H1 (cell line): Measurements from ENCODE around the gene PRSS53. TPM values are rescaled to one million over a fixed set of nuclear protein-coding genes. Genes with fewer than 3 reads are reported as not detected.

Experiments used
- CTCF ChIA-PET: fragments of 300-600 bp; sonication (Branson Sonifier 250); formaldehyde crosslinking; loops from one replicate; lab custom pipeline; 2021; ENCODE audit not compliant: partially characterized antibody; lab: Charles Lee
- POLR2A ChIA-PET: fragments of 300-600 bp; sonication (Branson Sonifier 250); formaldehyde crosslinking; loops from one replicate; lab custom pipeline; 2021; ENCODE audit warnings: inconsistent platforms; ENCODE audit not compliant: partially characterized antibody; lab: Charles Lee
- DNase-seq, 2 experiments: peaks; one replicate each; pipeline versions ENCODE4 v3.0.0 to v3.0.0-alpha.2; 2010 to 2022; ENCODE audit warnings: low spot score in 2 of 2, low read depth in 1 of 2, mixed read lengths in 1 of 2
- FAIRE-seq: peaks from 2 replicates; lab custom pipeline; 2011; peaks lifted over from hg19 to GRCh38; lab: Jason Lieb, UNC
- H2AFZ ChIP-seq: 2 replicates; pipeline ENCODE4 v1.8.1; 2012; ENCODE audit warnings: low read length, inconsistent platforms
- H2AK5ac ChIP-seq: 2 replicates; pipeline ENCODE4 v1.6.1; 2013; ENCODE audit warnings: low read depth, low read length
- H2BK120ac ChIP-seq: replicated peaks from 2 replicates; pipeline ENCODE3; 2013; ENCODE audit warnings: low read depth, low read length, inconsistent platforms
- H2BK12ac ChIP-seq: 2 replicates; pipeline ENCODE4 v1.6.1; 2013; ENCODE audit warnings: low read depth, low read length
- H2BK15ac ChIP-seq: 2 replicates; pipeline ENCODE4 v1.6.1; 2013; ENCODE audit warnings: low read length
- H2BK20ac ChIP-seq: 2 replicates; pipeline ENCODE4 v1.6.1; 2013; ENCODE audit warnings: low read length
- H2BK5ac ChIP-seq: 2 replicates; pipeline ENCODE4 v1.6.1; 2013; ENCODE audit warnings: low read depth, low read length
- H3K14ac ChIP-seq: 2 replicates; pipeline ENCODE4 v1.6.1; 2013; ENCODE audit warnings: inconsistent platforms; ENCODE audit not compliant: insufficient read length
- H3K18ac ChIP-seq: 2 replicates; pipeline ENCODE4 v1.6.1; 2013; ENCODE audit warnings: low read length; ENCODE audit errors: extremely low read depth
- H3K23ac ChIP-seq: 2 replicates; pipeline ENCODE4 v1.6.1; 2013; ENCODE audit warnings: inconsistent platforms; ENCODE audit not compliant: insufficient read length
- H3K23me2 ChIP-seq: 2 replicates; pipeline ENCODE4 v1.6.1; 2013; ENCODE audit warnings: low read depth, low read length
- H3K27ac ChIP-seq: 2 replicates; pipeline ENCODE4 v1.6.1; 2011; ENCODE audit warnings: low read depth, low read length, inconsistent platforms
- H3K27me3 ChIP-seq, 4 experiments: replicated peaks in 1 of 4; 1 replicate in 1 of 4; 2 replicates in 3 of 4; pipeline versions ENCODE4 v1.6.1 to v1.8.1; 2011 to 2013; ENCODE audit warnings: low read length in 3 of 4, mild to moderate bottlenecking in 3 of 4, inconsistent platforms in 2 of 4, mixed read lengths in 2 of 4, moderate library complexity in 1 of 4; ENCODE audit not compliant: control insufficient read depth in 3 of 4, insufficient read depth in 3 of 4; ENCODE audit errors: extremely low read depth in 1 of 4
- H3K36me3 ChIP-seq, 4 experiments: 2 replicates each; pipeline versions ENCODE4 v1.6.1 to v1.8.1; 2011 to 2013; ENCODE audit warnings: mild to moderate bottlenecking in 4 of 4, low read length in 3 of 4, moderate library complexity in 2 of 4, control low read depth in 1 of 4, inconsistent platforms in 1 of 4; ENCODE audit not compliant: insufficient read depth in 4 of 4, control insufficient read depth in 2 of 4
- H3K4ac ChIP-seq: replicated peaks from 2 replicates; pipeline ENCODE3; 2013; ENCODE audit warnings: low read length, low read depth, mixed read lengths, inconsistent platforms; ENCODE audit not compliant: insufficient read length
- H3K4me1 ChIP-seq, 4 experiments: replicated peaks in 1 of 4; 1 replicate in 1 of 4; 2 replicates in 3 of 4; pipeline versions ENCODE4 v1.6.1 to v1.8.1; 2011 to 2013; ENCODE audit warnings: low read length in 3 of 4, inconsistent platforms in 2 of 4, mixed read lengths in 1 of 4; ENCODE audit not compliant: insufficient read depth in 4 of 4, control insufficient read depth in 3 of 4
- H3K4me2 ChIP-seq, 2 experiments: 2 replicates each; pipeline versions ENCODE4 v1.6.1 to v1.8.1; 2011 to 2013; ENCODE audit warnings: low read depth in 2 of 2, low read length in 2 of 2, control low read depth in 1 of 2, inconsistent platforms in 1 of 2, mild to moderate bottlenecking in 1 of 2; ENCODE audit not compliant: insufficient read depth in 1 of 2
- H3K4me3 ChIP-seq, 4 experiments: fragments of 200-600, 300-600 bp in 1 of 4; sonication (generic), shearing (Covaris generic), sonication (Bioruptor Twin) in 1 of 4; 2 replicates each; pipeline versions ENCODE4 v1.5.1 to v1.8.1; 2011 to 2016; ENCODE audit warnings: low read length in 4 of 4, low read depth in 3 of 4, control low read depth in 2 of 4, inconsistent platforms in 2 of 4, mild to moderate bottlenecking in 2 of 4, mixed read lengths in 1 of 4, moderate library complexity in 1 of 4; ENCODE audit not compliant: insufficient read depth in 2 of 4; ENCODE audit errors: extremely low read depth in 1 of 4
- H3K56ac ChIP-seq: replicated peaks from 2 replicates; pipeline ENCODE3; 2013; ENCODE audit warnings: low read depth, mild to moderate bottlenecking, mixed read lengths, low read length, inconsistent platforms; ENCODE audit not compliant: insufficient read length
- H3K79me1 ChIP-seq: 2 replicates; pipeline ENCODE4 v1.6.1; 2013; ENCODE audit warnings: low read depth, low read length, control low read depth
- H3K79me2 ChIP-seq, 2 experiments: 2 replicates each; pipeline versions ENCODE4 v1.6.1 to v1.8.1; 2012 to 2013; ENCODE audit warnings: low read length in 2 of 2, mild to moderate bottlenecking in 2 of 2, inconsistent platforms in 1 of 2; ENCODE audit not compliant: insufficient read depth in 2 of 2, control insufficient read depth in 1 of 2
- H3K9ac ChIP-seq, 4 experiments: replicated peaks in 1 of 4; 1 replicate in 1 of 4; 2 replicates in 3 of 4; pipeline versions ENCODE4 v1.6.1 to v1.8.1; 2011 to 2013; ENCODE audit warnings: low read depth in 3 of 4, low read length in 3 of 4, control low read depth in 2 of 4, mild to moderate bottlenecking in 2 of 4, moderate library complexity in 2 of 4, inconsistent platforms in 1 of 4; ENCODE audit errors: extremely low read depth in 1 of 4
- H3K9me3 ChIP-seq, 2 experiments: 2 replicates each; pipeline versions ENCODE4 v1.6.1 to v1.8.1; 2012 to 2013; ENCODE audit warnings: mild to moderate bottlenecking in 2 of 2, moderate library complexity in 2 of 2, control low read depth in 1 of 2, inconsistent platforms in 1 of 2, low read depth in 1 of 2, low read length in 1 of 2, mixed read lengths in 1 of 2; ENCODE audit not compliant: insufficient read depth in 2 of 2
- H4K20me1 ChIP-seq, 2 experiments: replicated peaks in 1 of 2; 2 replicates each; pipeline versions ENCODE3 to v1.8.1; 2011 to 2013; ENCODE audit warnings: inconsistent platforms in 2 of 2, low read length in 2 of 2, mild to moderate bottlenecking in 1 of 2; ENCODE audit not compliant: insufficient read depth in 2 of 2, control insufficient read depth in 1 of 2
- H4K5ac ChIP-seq: 2 replicates; pipeline ENCODE4 v1.6.1; 2013; ENCODE audit warnings: low read length, low read depth, mixed read lengths, inconsistent platforms; ENCODE audit not compliant: insufficient read length
- H4K8ac ChIP-seq: 2 replicates; pipeline ENCODE4 v1.8.0; 2013; ENCODE audit warnings: mild to moderate bottlenecking, moderate library complexity, low read length, inconsistent platforms; ENCODE audit not compliant: insufficient read depth; ENCODE audit errors: extremely low read depth
- H4K91ac ChIP-seq: replicated peaks from 2 replicates; pipeline ENCODE3; 2013; ENCODE audit warnings: low read length, mixed read lengths, inconsistent platforms; ENCODE audit not compliant: insufficient read length
- BACH1 ChIP-seq: IDR thresholded peaks from 2 replicates; pipeline ENCODE4 v1.6.1; 2012; ENCODE audit warnings: low read length, improper control_type of control experiment
- CEBPB ChIP-seq: IDR thresholded peaks from 2 replicates; pipeline ENCODE4 v1.6.1; 2012; ENCODE audit warnings: low read depth, low read length
- CHD1 ChIP-seq: IDR thresholded peaks from 2 replicates; pipeline ENCODE4 v1.6.1; 2012; ENCODE audit warnings: low read depth, low read length, improper control_type of control experiment
- EGR1 ChIP-seq: IDR thresholded peaks from 2 replicates; pipeline ENCODE4 v1.6.1; 2011; ENCODE audit warnings: low read depth, low read length, borderline replicate concordance
- KDM1A ChIP-seq: fragments of 200-600, 300-600 bp; sonication (generic); IDR thresholded peaks from 2 replicates; pipeline ENCODE4 v1.7.1; 2016; ENCODE audit warnings: mild to moderate bottlenecking, low read length, borderline replicate concordance
- MAFK ChIP-seq: IDR thresholded peaks from 2 replicates; pipeline ENCODE4 v1.6.1; 2012; ENCODE audit warnings: low read depth, mild to moderate bottlenecking, improper control_type of control experiment, low read length
- RXRA ChIP-seq: IDR thresholded peaks from 2 replicates; pipeline ENCODE4 v1.6.1; 2011; ENCODE audit warnings: low read depth, mild to moderate bottlenecking, low read length, moderate library complexity; ENCODE audit not compliant: insufficient read depth
- SIN3A ChIP-seq, 2 experiments: IDR thresholded peaks in 1 of 2; conservative IDR thresholded peaks in 1 of 2; 2 replicates each; pipeline ENCODE4 v1.6.1; 2011 to 2012; ENCODE audit warnings: low read length in 2 of 2, improper control_type of control experiment in 1 of 2, low read depth in 1 of 2, mild to moderate bottlenecking in 1 of 2
- SIX5 ChIP-seq: IDR thresholded peaks from 2 replicates; pipeline ENCODE4 v1.6.1; 2011; ENCODE audit warnings: mild to moderate bottlenecking, low read depth, low read length
- SUZ12 ChIP-seq: fragments of 200-600 bp; sonication (generic); IDR thresholded peaks from 2 replicates; pipeline ENCODE4 v1.6.1; 2012; ENCODE audit warnings: mild to moderate bottlenecking, inconsistent platforms, low read length, moderate library complexity, mixed read lengths
- YY1 ChIP-seq: IDR thresholded peaks from 2 replicates; pipeline ENCODE4 v1.6.1; 2011; ENCODE audit warnings: low read depth, mild to moderate bottlenecking, low read length
- WGBS, 2 experiments: shearing (Covaris generic) in 1 of 2; methylation state at CpG; one replicate each; pipeline versions ENCODE4 v1.1.6 to v1.1.7; 2013 to 2015; ENCODE audit warnings: low lambda C conversion rate in 2 of 2, mixed read lengths in 2 of 2, inconsistent platforms in 1 of 2, low coverage in 1 of 2, missing lambda C conversion rate in 1 of 2; ENCODE audit not compliant: insufficient replicate concordance in 2 of 2, insufficient coverage in 1 of 2, insufficient read length in 1 of 2; ENCODE audit errors: extremely low coverage in 1 of 2, missing lambda C conversion rate in 1 of 2; 5-methylcytosine and 5-hydroxymethylcytosine counted together
- polyA plus RNA-seq, 7 experiments: library from polyadenylated mRNA; depleted of rRNA in 3 of 7; stranded (reverse) in 5 of 7; unstranded in 2 of 7; fragments of >200 nt in 5 of 7; fragments of 200-250 nt in 2 of 7; gene quantifications; 1 replicate in 5 of 7; 2 replicates in 1 of 7; 4 replicates in 1 of 7; pipeline versions ENCODE4 v1.2.1 to v1.2.3, GENCODE V29; 2011 to 2013; ENCODE audit warnings: missing spikeins in 2 of 7, mixed read lengths in 2 of 7
- total RNA-seq: library from RNA; stranded (reverse); fragmentation: NEBNext Ultra II Directional; extraction: Animal tissue kit (Norgen Biotek cat#: 25700); gene quantifications from 2 replicates; pipeline ENCODE4 v1.2.1, GENCODE V29; 2021

Gene PRSS53
- total and polyA plus RNA-seq, 2 of the 8 experiments (the other 6 are each of a cell fraction or from before 2014, with no cell fraction given) = 1.7 to 2.6 TPM

GRCh38 chr16:31134625-31135534 is 46.1 kb upstream of the PRSS53 start:
- H3K18ac ChIP-seq = peak overlapping the region; percentile 99
- peak overlapping the region; percentile 92 for H3K4ac ChIP-seq
- peak overlapping the region; percentile 52 to 87 (median 78) for H3K9ac ChIP-seq
- ChIA-PET POLR2A (interaction anchor here (0.6 to 34.9 kb wide), 19 partner anchors 1 to 402 kb away, joined by 3 to 713 read pairs (median 4); partner anchors contain the start of genes BCKDK, FUS, KAT8 and PRSS36), CTCF (interaction anchor here (0.8 to 2.2 kb wide), 7 partner anchors 8 to 150 kb away, joined by 3 to 8 read pairs (median 3); partner anchors contain the start of genes HSD3B7 and ZNF668)
- peak overlapping the region; percentile 97 for H2BK5ac ChIP-seq
- H4K5ac ChIP-seq = peak overlapping the region; percentile 89
- peaks cover 9% of the 10 kb centered on the region for H3K79me1 ChIP-seq
- no peaks in the 10 kb centered on the region for H3K27me3 ChIP-seq
- H3K56ac ChIP-seq = peak overlapping the region; percentile 8
- peak overlapping the region; percentile 65 to 87 (median 81) for H3K4me3 ChIP-seq
- H3K23me2 ChIP-seq = peaks cover 16% of the 10 kb centered on the region
- H3K36me3 ChIP-seq = peaks cover 12 to 27% (median 15%) of the 10 kb centered on the region in 4 experiments
- peaks cover 0 to 19% of the 10 kb centered on the region in 2 experiments; a peak in 2 of 4 replicates for H3K79me2 ChIP-seq
- peak overlapping the region; percentile 97; the same call in 1 of the 2 replicates for H2AK5ac ChIP-seq
- peaks cover 5 to 54% (median 44%) of the 10 kb centered on the region in 4 experiments for H3K4me1 ChIP-seq
- peaks cover 6 to 7% of the 10 kb centered on the region in 2 experiments for H4K20me1 ChIP-seq
- H3K27ac ChIP-seq = peak overlapping the region; percentile 86; the same call in 1 of the 2 replicates
- peak overlapping the region; percentile 91 for H4K91ac ChIP-seq
- peak overlapping the region; percentile 51; the same call in 1 of the 2 replicates for H4K8ac ChIP-seq
- no peak overlapping the region for H2AFZ ChIP-seq
- peak overlapping the region; percentile 81; the same call in 1 of the 2 replicates for H2BK15ac ChIP-seq
- no peaks in the 10 kb centered on the region for H3K9me3 ChIP-seq
- H2BK20ac ChIP-seq = peak overlapping the region; percentile 97; the same call in 1 of the 2 replicates
- peak in 1 of 2 experiments; percentile 66 for DNase-seq
- H3K4me2 ChIP-seq = peak overlapping the region; percentile 83 to 98
- H2BK12ac ChIP-seq = peak overlapping the region; percentile 100
- peak; percentile 65 for FAIRE-seq
- no peak overlapping the region for H3K23ac ChIP-seq
- WGBS, 2 experiments = 5% methylated on average over 11 of the region's 18 CpGs; no CpG with 5 or more reads in 1 of the 2 experiments
- no peak overlapping the region for H2BK120ac ChIP-seq
- H3K14ac ChIP-seq = no peak overlapping the region
- TF ChIP-seq BACH1 = no peak
- no peak for TF ChIP-seq SUZ12
- no peak for TF ChIP-seq KDM1A
- peak; percentile 41; the same call in 1 of the 2 replicates for TF ChIP-seq CEBPB
- TF ChIP-seq SIN3A (conservative IDR thresholded peaks at IDR 0.05 in 1 of 2, IDR thresholded peaks at IDR 0.05 in 1 of 2; ENCODE audit: low read depth in 1 of 2, low read length in 2 of 2) = 0 out of 4 replicates have a peak, but pooled peaks of 1 of the 2 experiments have one; percentile 24
- TF ChIP-seq EGR1 = no peak
- no peak for TF ChIP-seq YY1
- no peak for TF ChIP-seq RXRA
- no peak for TF ChIP-seq MAFK
- TF ChIP-seq SIX5 = no peak
- no peak for TF ChIP-seq CHD1
